K562 (cell line): ENCODE data around the gene ZMIZ1. TPM values are rescaled to one million over a fixed set of nuclear protein-coding genes. Genes with fewer than 3 reads are reported as not detected.

Experiments
- ARID3A ChIP-seq: IDR thresholded peaks from 2 replicates; pipeline ENCODE4 v1.6.1; 2012; ENCODE audit warnings: low read depth, low read length, improper control_type of control experiment, borderline replicate concordance
- COPS2 ChIP-seq: fragments of 450-650 bp; conservative IDR thresholded peaks from 2 replicates; pipeline ENCODE4 v1.6.1; 2016; ENCODE audit warnings: mild to moderate bottlenecking, moderate library complexity
- E2F4 ChIP-seq: sonication (generic); formaldehyde crosslinking; IDR thresholded peaks from 2 replicates; pipeline ENCODE4 v1.8.0; 2022; ENCODE audit warnings: mild to moderate bottlenecking, low read depth, missing genetic modification reagents
- EZH2 ChIP-seq: IDR thresholded peaks from 2 replicates; pipeline ENCODE4 v1.6.1; 2012; ENCODE audit warnings: low read depth, mild to moderate bottlenecking, inconsistent platforms, low read length, borderline replicate concordance
- HDGF ChIP-seq: fragments of 450-650 bp; IDR thresholded peaks from 2 replicates; pipeline ENCODE4 v1.6.1; 2016
- MEF2A ChIP-seq: IDR thresholded peaks from 2 replicates; pipeline ENCODE4 v1.6.1; 2011; ENCODE audit warnings: low read depth, mild to moderate bottlenecking, low read length, moderate library complexity; ENCODE audit not compliant: control insufficient read depth
- SNRNP70 ChIP-seq: fragments of 200-400 bp; formaldehyde crosslinking; optimal IDR thresholded peaks from 2 replicates; pipeline ENCODE3; 2017; ENCODE audit warnings: low read depth, low read length
- XRCC5 ChIP-seq: fragments of 200-400 bp; formaldehyde crosslinking; IDR thresholded peaks from 2 replicates; pipeline ENCODE4 v1.6.1; 2017; ENCODE audit warnings: low read depth, mild to moderate bottlenecking, low read length
- ZBTB2 ChIP-seq: fragments of 450-650 bp; IDR thresholded peaks from 2 replicates; pipeline ENCODE4 v1.6.1; 2016; ENCODE audit warnings: antibody characterized with exemption
- ZNF224 ChIP-seq: sonication (generic); formaldehyde crosslinking; IDR thresholded peaks from 2 replicates; pipeline ENCODE4 v1.8.0; 2022; ENCODE audit warnings: mild to moderate bottlenecking, missing genetic modification reagents
- ZNF23 ChIP-seq: fragments of 250-450 bp; sonication (Bioruptor Pico); IDR thresholded peaks from 2 replicates; pipeline ENCODE4 v1.4.0; 2020; ENCODE audit warnings: mild to moderate bottlenecking
- ZNF398 ChIP-seq: fragments of 250-450 bp; sonication (Bioruptor Pico); IDR thresholded peaks from 2 replicates; pipeline ENCODE4 v1.8.0; 2021; ENCODE audit warnings: moderate library complexity, mild to moderate bottlenecking, inconsistent platforms
- ZNF407 ChIP-seq: fragments of 450-650 bp; IDR thresholded peaks from 2 replicates; pipeline ENCODE4 v1.6.1; 2016; ENCODE audit warnings: low read depth
- polyA plus RNA-seq, 8 experiments: library from polyadenylated mRNA; depleted of rRNA in 4 of 8; stranded (reverse) in 5 of 8; unstranded in 3 of 8; fragments of >200 nt; fragmentation: Nextera tagmentation in 2 of 8; fragmentation: Illumina TruSeq in 1 of 8; extraction: Ambion mirVana in 2 of 8; extraction: Trizol in 1 of 8; gene quantifications; 2 replicates each; pipeline versions ENCODE4 v1.2.1 to v1.2.3, GENCODE V29; 2011 to 2014; ENCODE audit warnings: inconsistent platforms in 1 of 8, missing spikeins in 1 of 8
- total RNA-seq, 7 experiments: library from RNA; depleted of rRNA in 6 of 7; stranded (reverse); fragments of >200 nt in 6 of 7; fragmentation: Illumina TruSeq in 2 of 7; extraction: Trizol in 2 of 7; gene quantifications; 2 replicates each; pipeline versions ENCODE4 v1.2.1 to v1.2.3, GENCODE V29; 2011 to 2021; ENCODE audit warnings: low replicate concordance in 1 of 7

ZMIZ1 gene
- total and polyA plus RNA-seq, 9 of the 15 experiments (the other 6 are each of a cell fraction or from before 2014, with no cell fraction given), result 1.0 to 37.3 (median 4.3) TPM

GRCh38 chr10:79068562-79069324 lies at the start of gene ZMIZ1 (continued):
- no peak for TF ChIP-seq ZBTB2
- no peak for TF ChIP-seq HDGF
- peak; percentile 82 for TF ChIP-seq XRCC5
- no peak for TF ChIP-seq E2F4 (CRISPR knock-in tag)
- TF ChIP-seq ZNF398 (CRISPR knock-in tag), result no peak
- TF ChIP-seq COPS2, result no peak
- TF ChIP-seq ARID3A, result 0 out of 2 replicates have a peak, but pooled peaks have one; percentile 36
- TF ChIP-seq MEF2A, result no peak
- no peak for TF ChIP-seq ZNF224 (CRISPR knock-in tag)
- no peak for TF ChIP-seq ZNF407
- TF ChIP-seq ZNF23 (CRISPR knock-in tag), result no peak
- TF ChIP-seq EZH2, result no peak
- TF ChIP-seq SNRNP70, result no peak
